SK-N-SH treated with all-trans-retinoic acid at 6 μM for 48 hours (cell line): Measurements from ENCODE around the gene HSF2BP.
"Not testable (repeated sequence)": the region's sequence is repeated elsewhere in the genome, so short reads cannot be mapped to it uniquely, and the experiment has no call there.

ENCODE experiments used
- ISL1 ChIP-seq: fragments of 250-450 bp; sonication (Bioruptor Pico); IDR thresholded peaks from 2 replicates; pipeline ENCODE4 v2.1.2; 2022; ENCODE audit warnings: mild to moderate bottlenecking, moderate library complexity
- SNAI2 ChIP-seq: fragments of 250-450 bp; sonication (Bioruptor Pico); IDR thresholded peaks from 2 replicates; pipeline ENCODE4 v1.5.0; 2020; ENCODE audit warnings: mild to moderate bottlenecking, moderate library complexity
- ZNF70 ChIP-seq: fragments of 450-650 bp; formaldehyde crosslinking; IDR thresholded peaks from 2 replicates; pipeline ENCODE4 v1.5.0; 2020; ENCODE audit warnings: mild to moderate bottlenecking, moderate library complexity
- ZNF8 ChIP-seq: fragments of 450-650 bp; formaldehyde crosslinking; IDR thresholded peaks from 2 replicates; pipeline ENCODE4 v1.5.0; 2020; ENCODE audit warnings: mild to moderate bottlenecking, moderate library complexity

DNA sequence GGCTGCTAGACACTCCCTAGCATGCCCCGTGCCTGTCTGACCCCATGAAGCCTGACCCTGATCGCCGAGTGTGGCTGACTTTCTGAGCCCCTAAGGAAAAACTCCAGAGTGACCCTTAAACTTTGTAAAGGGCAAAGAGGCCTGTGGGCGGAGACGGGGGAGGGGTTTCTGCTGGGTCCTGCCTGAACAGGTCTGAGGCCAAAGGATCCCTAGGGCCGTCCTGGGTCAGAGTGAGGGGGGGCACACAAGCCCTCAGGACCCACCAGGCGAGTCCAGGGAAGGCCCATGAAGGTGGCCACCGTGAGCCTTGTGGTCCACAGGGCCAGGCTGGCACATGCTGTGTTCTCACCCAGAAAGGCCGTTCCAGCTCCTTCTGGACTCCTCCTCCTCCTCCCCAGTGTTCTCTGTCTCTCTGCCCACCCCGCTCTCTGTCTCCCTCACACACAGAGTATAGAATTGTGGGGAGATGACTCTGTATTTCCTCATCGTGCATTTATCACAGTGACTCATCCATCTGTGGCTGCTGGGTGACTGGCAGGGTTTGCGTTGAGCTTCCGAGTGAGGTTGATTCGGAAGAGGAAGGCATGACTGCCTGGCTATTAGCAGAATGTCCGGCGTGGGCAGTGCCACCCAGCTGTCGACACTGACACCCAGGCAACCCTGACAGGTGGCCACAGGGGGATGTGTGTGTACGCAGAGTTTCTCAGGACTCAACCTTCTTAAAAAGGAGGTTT is 164.8 kb downstream of the HSF2BP start:
- TF ChIP-seq ZNF8 (CRISPR knock-in tag); ISL1 (CRISPR knock-in tag); SNAI2; ZNF70 (CRISPR knock-in tag): not testable (repeated sequence)
